ENCODE data around the gene PAXX. TPM values are rescaled to one million over a fixed set of nuclear protein-coding genes. Genes with fewer than 3 reads are reported as not detected.

The PAXX gene
- total RNA-seq, 1 experiment from 2014 or later: 32.0 TPM

- no peak for DNase-seq (ENCODE audit: low spot score)
These were observed 39.1 kb upstream of the PAXX start for GRCh38 chr9:136952876-136953770.

GRCh38 chr9:136953771-136954269 is 38.4 kb upstream of the PAXX start:
- DNase-seq (ENCODE audit: low spot score): no peak

GRCh38 chr9:136954270-136955083 is 37.7 kb upstream of the PAXX start:
- DNase-seq (ENCODE audit: low spot score): no peak

GRCh38 chr9:136955202-136955942 is 36.9 kb upstream of the PAXX start:
- no peak for DNase-seq (ENCODE audit: low spot score)

- no peak for DNase-seq (ENCODE audit: low spot score)
These were observed 36.3 kb upstream of the PAXX start for GRCh38 chr9:136955943-136956335.

GRCh38 chr9:136956604-136957003 is 35.6 kb upstream of the PAXX start:
- no peak for DNase-seq (ENCODE audit: low spot score)

- DNase-seq (ENCODE audit: low spot score): no peak
These were observed 34.8 kb upstream of the PAXX start for GRCh38 chr9:136957461-136957860.

- no peak for DNase-seq (ENCODE audit: low spot score)
These were observed 34.3 kb upstream of the PAXX start for GRCh38 chr9:136957901-136958300.

- DNase-seq (ENCODE audit: low spot score): no peak
These were observed 33.7 kb upstream of the PAXX start for GRCh38 chr9:136958473-136958872.

GRCh38 chr9:136958898-136959850 is 33.0 kb upstream of the PAXX start:
- no peak for DNase-seq (ENCODE audit: low spot score)

GRCh38 chr9:136960212-136960937 is 31.8 kb upstream of the PAXX start:
- DNase-seq (ENCODE audit: low spot score): no peak

- DNase-seq (ENCODE audit: low spot score): no peak
These were observed 31.3 kb upstream of the PAXX start for GRCh38 chr9:136960938-136961275.

GRCh38 chr9:136961279-136962065 is 30.8 kb upstream of the PAXX start:
- DNase-seq (ENCODE audit: low spot score): no peak

GRCh38 chr9:136962163-136962562 is 30.1 kb upstream of the PAXX start:
- no peak for DNase-seq (ENCODE audit: low spot score)

GRCh38 chr9:136962701-136963248 is 29.4 kb upstream of the PAXX start:
- no peak for DNase-seq (ENCODE audit: low spot score)

- no peak for DNase-seq (ENCODE audit: low spot score)
These were observed 28.9 kb upstream of the PAXX start for GRCh38 chr9:136963341-136963740.

GRCh38 chr9:136963751-136964150 is 28.5 kb upstream of the PAXX start:
- no peak for DNase-seq (ENCODE audit: low spot score)

GRCh38 chr9:136964171-136964689 is 28.0 kb upstream of the PAXX start:
- no peak for DNase-seq (ENCODE audit: low spot score)
